GM12878 (cell line): ENCODE results near the gene MAP1LC3B.

Experiments
- CEBPB ChIP-seq, 2 experiments: fragments of 150-350 bp in 1 of 2; IDR thresholded peaks; 2 replicates each; pipeline ENCODE4 v1.6.1; 2012 to 2014; ENCODE audit warnings: low read depth in 2 of 2, low read length in 2 of 2, borderline replicate concordance in 1 of 2, inconsistent platforms in 1 of 2
- CHD2 ChIP-seq: IDR thresholded peaks from 2 replicates; pipeline ENCODE4 v1.6.1; 2011; ENCODE audit warnings: low read depth, low read length, improper control_type of control experiment, borderline replicate concordance
- EP300 ChIP-seq, 2 experiments: fragments of 150-350 bp in 1 of 2; IDR thresholded peaks; 2 replicates each; pipeline ENCODE4 v1.6.1; 2011 to 2012; ENCODE audit warnings: low read depth in 2 of 2, low read length in 2 of 2, borderline replicate concordance in 1 of 2, improper control_type of control experiment in 1 of 2, inconsistent platforms in 1 of 2; ENCODE audit not compliant: control insufficient read depth in 1 of 2
- EZH2 ChIP-seq: IDR thresholded peaks from 2 replicates; pipeline ENCODE4 v1.6.1; 2012; ENCODE audit warnings: low read depth, mild to moderate bottlenecking, control low read depth, inconsistent platforms, low read length, borderline replicate concordance; ENCODE audit not compliant: control insufficient read depth
- KDM1A ChIP-seq: fragments of 200-600 bp; sonication (generic); IDR thresholded peaks from 2 replicates; pipeline ENCODE4 v1.6.1; 2016; ENCODE audit warnings: borderline replicate concordance
- NFIC ChIP-seq: IDR thresholded peaks from 2 replicates; pipeline ENCODE4 v1.6.1; 2012; ENCODE audit warnings: low read depth, mild to moderate bottlenecking, inconsistent platforms, low read length, moderate library complexity
- POLR2A ChIP-seq: IDR thresholded peaks from 2 replicates; pipeline ENCODE4 v1.6.1; 2011; ENCODE audit warnings: low read depth, mild to moderate bottlenecking, low read length
- POLR2AphosphoS2 ChIP-seq: IDR thresholded peaks from 2 replicates; pipeline ENCODE4 v1.6.1; 2011; ENCODE audit warnings: low read depth, mild to moderate bottlenecking, low read length, improper control_type of control experiment, moderate library complexity
- POLR2AphosphoS5 ChIP-seq: IDR thresholded peaks from 2 replicates; pipeline ENCODE4 v1.6.1; 2011; ENCODE audit warnings: mild to moderate bottlenecking, low read length, inconsistent platforms
- SREBF2 ChIP-seq: IDR thresholded peaks from 2 replicates; pipeline ENCODE4 v1.6.1; 2012; ENCODE audit warnings: mild to moderate bottlenecking, low read length
- TCF12 ChIP-seq: IDR thresholded peaks from 2 replicates; pipeline ENCODE4 v1.6.1; 2011; ENCODE audit warnings: low read depth, mild to moderate bottlenecking, low read length
- TF ChIP-seq, protein P1 (sequence below): fragments of 450-650 bp; IDR thresholded peaks from 2 replicates; pipeline ENCODE4 v1.6.1; 2017; ENCODE audit warnings: mild to moderate bottlenecking
- TF ChIP-seq, protein P2 (sequence below), 3 experiments: IDR thresholded peaks in 2 of 3; conservative IDR thresholded peaks in 1 of 3; 2 replicates each; pipeline ENCODE4 v1.5.1; 2011; ENCODE audit warnings: low read depth in 3 of 3, low read length in 3 of 3, mild to moderate bottlenecking in 3 of 3, control low read depth in 2 of 3, moderate library complexity in 2 of 3, inconsistent platforms in 1 of 3, mixed read lengths in 1 of 3; ENCODE audit not compliant: control insufficient read depth in 2 of 3, insufficient read depth in 1 of 3; ENCODE audit errors: extremely low read depth in 1 of 3

DNA sequence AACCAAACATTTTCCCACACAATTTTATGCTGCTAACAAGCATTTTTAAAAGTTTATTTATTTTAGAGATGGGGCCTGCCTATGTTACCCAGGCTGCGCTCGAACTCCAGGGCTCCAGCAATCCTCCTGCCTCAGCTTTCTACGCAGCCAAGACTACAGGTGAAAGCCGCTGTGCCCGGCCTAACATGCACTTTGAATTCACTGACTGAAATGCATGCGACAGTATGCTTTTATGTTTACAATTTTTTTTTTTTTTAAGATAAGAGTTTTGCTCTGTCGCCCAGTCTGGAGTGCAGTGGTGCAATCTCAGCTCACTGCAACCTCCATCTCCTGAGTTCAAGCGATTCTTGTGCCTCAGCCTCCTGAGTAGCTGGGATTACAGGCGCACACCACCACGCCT is 47.8 kb downstream of the MAP1LC3B start:
- no peak for TF ChIP-seq TCF12
- no peak for TF ChIP-seq CHD2
- no peak for TF ChIP-seq EP300 (IDR thresholded peaks at IDR 0.05; ENCODE audit: borderline replicate concordance in 1 of 2, control insufficient read depth in 1 of 2, low read depth in 2 of 2, low read length in 2 of 2)
- no peak for TF ChIP-seq POLR2AphosphoS5
- TF ChIP-seq EZH2: no peak
- no peak for TF ChIP-seq POLR2A
- TF ChIP-seq KDM1A: no peak
- TF ChIP-seq, protein P1, sequence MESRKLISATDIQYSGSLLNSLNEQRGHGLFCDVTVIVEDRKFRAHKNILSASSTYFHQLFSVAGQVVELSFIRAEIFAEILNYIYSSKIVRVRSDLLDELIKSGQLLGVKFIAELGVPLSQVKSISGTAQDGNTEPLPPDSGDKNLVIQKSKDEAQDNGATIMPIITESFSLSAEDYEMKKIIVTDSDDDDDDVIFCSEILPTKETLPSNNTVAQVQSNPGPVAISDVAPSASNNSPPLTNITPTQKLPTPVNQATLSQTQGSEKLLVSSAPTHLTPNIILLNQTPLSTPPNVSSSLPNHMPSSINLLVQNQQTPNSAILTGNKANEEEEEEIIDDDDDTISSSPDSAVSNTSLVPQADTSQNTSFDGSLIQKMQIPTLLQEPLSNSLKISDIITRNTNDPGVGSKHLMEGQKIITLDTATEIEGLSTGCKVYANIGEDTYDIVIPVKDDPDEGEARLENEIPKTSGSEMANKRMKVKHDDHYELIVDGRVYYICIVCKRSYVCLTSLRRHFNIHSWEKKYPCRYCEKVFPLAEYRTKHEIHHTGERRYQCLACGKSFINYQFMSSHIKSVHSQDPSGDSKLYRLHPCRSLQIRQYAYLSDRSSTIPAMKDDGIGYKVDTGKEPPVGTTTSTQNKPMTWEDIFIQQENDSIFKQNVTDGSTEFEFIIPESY: no peak
- no peak for TF ChIP-seq POLR2AphosphoS2
- TF ChIP-seq, protein P2, sequence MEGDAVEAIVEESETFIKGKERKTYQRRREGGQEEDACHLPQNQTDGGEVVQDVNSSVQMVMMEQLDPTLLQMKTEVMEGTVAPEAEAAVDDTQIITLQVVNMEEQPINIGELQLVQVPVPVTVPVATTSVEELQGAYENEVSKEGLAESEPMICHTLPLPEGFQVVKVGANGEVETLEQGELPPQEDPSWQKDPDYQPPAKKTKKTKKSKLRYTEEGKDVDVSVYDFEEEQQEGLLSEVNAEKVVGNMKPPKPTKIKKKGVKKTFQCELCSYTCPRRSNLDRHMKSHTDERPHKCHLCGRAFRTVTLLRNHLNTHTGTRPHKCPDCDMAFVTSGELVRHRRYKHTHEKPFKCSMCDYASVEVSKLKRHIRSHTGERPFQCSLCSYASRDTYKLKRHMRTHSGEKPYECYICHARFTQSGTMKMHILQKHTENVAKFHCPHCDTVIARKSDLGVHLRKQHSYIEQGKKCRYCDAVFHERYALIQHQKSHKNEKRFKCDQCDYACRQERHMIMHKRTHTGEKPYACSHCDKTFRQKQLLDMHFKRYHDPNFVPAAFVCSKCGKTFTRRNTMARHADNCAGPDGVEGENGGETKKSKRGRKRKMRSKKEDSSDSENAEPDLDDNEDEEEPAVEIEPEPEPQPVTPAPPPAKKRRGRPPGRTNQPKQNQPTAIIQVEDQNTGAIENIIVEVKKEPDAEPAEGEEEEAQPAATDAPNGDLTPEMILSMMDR (IDR thresholded peaks at IDR 0.05 in 2 of 3, conservative IDR thresholded peaks at IDR 0.05 in 1 of 3; ENCODE audit: control insufficient read depth in 2 of 3, extremely low read depth in 1 of 3, insufficient read depth in 1 of 3, low read depth in 3 of 3, low read length in 3 of 3): no peak
- no peak for TF ChIP-seq NFIC
- no peak for TF ChIP-seq CEBPB (IDR thresholded peaks at IDR 0.05; ENCODE audit: borderline replicate concordance in 1 of 2, low read depth in 2 of 2, low read length in 2 of 2)
- no peak for TF ChIP-seq SREBF2
